OCI-LY1 (cell line): ENCODE results near the gene PRPF18.

Experiments used
- H2AFZ ChIP-seq: fragments of 200-600 bp; sonication (generic), shearing (Covaris generic); 2 replicates; pipeline ENCODE4 v1.6.0; 2014; ENCODE audit warnings: antibody characterized with exemption, mild to moderate bottlenecking, low read length
- H3F3A ChIP-seq: fragments of 200-600 bp; sonication (generic), shearing (Covaris generic); 2 replicates; pipeline ENCODE4 v1.6.0; 2014; ENCODE audit warnings: mild to moderate bottlenecking, antibody characterized with exemption, low read length, moderate library complexity; ENCODE audit not compliant: insufficient read depth
- H3K27ac ChIP-seq: fragments of 200-600 bp; sonication (generic); 2 replicates; pipeline ENCODE4 v1.5.1; 2014; ENCODE audit warnings: low read length, mixed run types, mild to moderate bottlenecking, low read depth; ENCODE audit not compliant: poor library complexity, severe bottlenecking
- H3K27me3 ChIP-seq: fragments of 200-600 bp; sonication (generic); 2 replicates; pipeline ENCODE4 v1.6.0; 2014; ENCODE audit warnings: antibody characterized with exemption, mild to moderate bottlenecking, low read length, moderate library complexity; ENCODE audit not compliant: insufficient read depth
- H3K36me3 ChIP-seq: fragments of 200-600 bp; sonication (generic); 2 replicates; pipeline ENCODE4 v1.6.1; 2014; ENCODE audit warnings: mild to moderate bottlenecking, antibody characterized with exemption, low read length, moderate library complexity, mixed read lengths; ENCODE audit not compliant: insufficient read depth
- H3K4me1 ChIP-seq: fragments of 200-600 bp; sonication (generic); 2 replicates; pipeline ENCODE4 v1.5.1; 2014; ENCODE audit warnings: mild to moderate bottlenecking, low read length, moderate library complexity; ENCODE audit not compliant: insufficient read depth, severe bottlenecking
- H3K4me2 ChIP-seq: fragments of 200-600 bp; sonication (generic), shearing (Covaris generic); 2 replicates; pipeline ENCODE4 v1.6.1; 2014; ENCODE audit warnings: low read length
- H3K4me3 ChIP-seq: fragments of 200-600 bp; sonication (generic); 2 replicates; pipeline ENCODE4 v1.5.1; 2014; ENCODE audit warnings: low read length, low read depth, mild to moderate bottlenecking, mixed read lengths; ENCODE audit not compliant: poor library complexity, severe bottlenecking
- H3K79me2 ChIP-seq: fragments of 200-600 bp; shearing (Covaris generic); 2 replicates; pipeline ENCODE4 v1.6.1; 2016; ENCODE audit warnings: mixed run types, low read length, mixed read lengths; ENCODE audit not compliant: insufficient read depth
- H3K9ac ChIP-seq: fragments of 200-600 bp; sonication (generic), shearing (Covaris generic); 2 replicates; pipeline ENCODE4 v1.6.1; 2014; ENCODE audit warnings: mild to moderate bottlenecking, low read length, mixed read lengths
- H3K9me2 ChIP-seq: fragments of 200-600 bp; sonication (generic), shearing (Covaris generic); 2 replicates; pipeline ENCODE4 v1.6.1; 2014; ENCODE audit warnings: low read depth, mild to moderate bottlenecking, low read length, mixed read lengths
- H3K9me3 ChIP-seq: fragments of 200-600 bp; shearing (Covaris generic); 2 replicates; pipeline ENCODE4 v1.6.1; 2014; ENCODE audit warnings: low read length, mixed read lengths
- H4K20me1 ChIP-seq: fragments of 200-600 bp; sonication (generic), shearing (Covaris generic); 2 replicates; pipeline ENCODE4 v1.6.0; 2016; ENCODE audit warnings: mild to moderate bottlenecking, low read length; ENCODE audit not compliant: insufficient read depth
- CTCF ChIP-seq: fragments of 200-600 bp; sonication (generic), shearing (Covaris generic); IDR thresholded peaks from 2 replicates; pipeline ENCODE4 v1.5.1; 2017; ENCODE audit warnings: mild to moderate bottlenecking, antibody characterized with exemption, low read length, moderate library complexity, mixed read lengths
- EZH2 ChIP-seq: fragments of 200-600 bp; sonication (generic), shearing (Covaris generic); IDR thresholded peaks from 2 replicates; pipeline ENCODE4 v1.8.0; 2017; ENCODE audit warnings: borderline replicate concordance, mixed run types, mild to moderate bottlenecking, antibody characterized with exemption, low read length, moderate library complexity, mixed read lengths

The PRPF18 gene

GRCh38 chr10:13555884-13556510 is 30.8 kb upstream of the PRPF18 start:
- no peak overlapping the region for H3K27ac ChIP-seq
- H2AFZ ChIP-seq = no peak overlapping the region
- H3K4me2 ChIP-seq = no peak overlapping the region
- H3K27me3 ChIP-seq = no peaks in the 10 kb centered on the region
- no peaks in the 10 kb centered on the region for H3K36me3 ChIP-seq
- no peaks in the 10 kb centered on the region for H3K79me2 ChIP-seq
- H3K4me3 ChIP-seq = no peak overlapping the region
- no peaks in the 10 kb centered on the region for H3K9me3 ChIP-seq
- H3K9ac ChIP-seq = no peak overlapping the region
- TF ChIP-seq CTCF (no peak), EZH2 (no peak)
- H4K20me1 ChIP-seq = no peaks in the 10 kb centered on the region
- no peaks in the 10 kb centered on the region for H3F3A ChIP-seq
- H3K9me2 ChIP-seq = no peaks in the 10 kb centered on the region
- H3K4me1 ChIP-seq = no peaks in the 10 kb centered on the region

- no peak overlapping the region for H3K4me3 ChIP-seq
- H3K79me2 ChIP-seq = no peaks in the 10 kb centered on the region
- no peaks in the 10 kb centered on the region for H3K9me3 ChIP-seq
- no peaks in the 10 kb centered on the region for H3K36me3 ChIP-seq
- no peak overlapping the region for H2AFZ ChIP-seq
- TF ChIP-seq CTCF (no peak), EZH2 (no peak)
- H3K9ac ChIP-seq = no peak overlapping the region
- H3K4me1 ChIP-seq = no peaks in the 10 kb centered on the region
- no peaks in the 10 kb centered on the region for H4K20me1 ChIP-seq
- no peak overlapping the region for H3K27ac ChIP-seq
- H3K27me3 ChIP-seq = no peaks in the 10 kb centered on the region
- no peaks in the 10 kb centered on the region for H3F3A ChIP-seq
- no peaks in the 10 kb centered on the region for H3K9me2 ChIP-seq
- no peak overlapping the region for H3K4me2 ChIP-seq
Observed at GRCh38 chr10:13559124-13559700, 27.6 kb upstream of the PRPF18 start.

- Histone ChIP-seq H3K4me1 (no peaks in the 10 kb centered on the region), H3K36me3 (no peaks in the 10 kb centered on the region), H4K20me1 (no peaks in the 10 kb centered on the region), H3K9me2 (no peaks in the 10 kb centered on the region), H2AFZ (no peak overlapping the region), H3K9ac (no peak overlapping the region), H3K4me2 (no peak overlapping the region), H3K79me2 (no peaks in the 10 kb centered on the region), H3K4me3 (no peak overlapping the region), H3K27ac (no peak overlapping the region), H3K27me3 (no peaks in the 10 kb centered on the region), H3K9me3 (no peaks in the 10 kb centered on the region), H3F3A (no peaks in the 10 kb centered on the region)
- TF ChIP-seq EZH2 (no peak), CTCF (no peak)
Observed at GRCh38 chr10:13560597-13560996, 26.2 kb upstream of the PRPF18 start.
